K562 (cell line): ENCODE measurements around the gene KLHL33.

Experiments
- BHLHE40 ChIP-seq: IDR thresholded peaks from 2 replicates; pipeline ENCODE4 v1.6.1; 2011; ENCODE audit warnings: low read length, improper control_type of control experiment
- CHD4 ChIP-seq: fragments of 200-600 bp; sonication (generic); IDR thresholded peaks from 3 replicates; pipeline ENCODE4 v1.6.1; 2012; ENCODE audit warnings: low read depth, mild to moderate bottlenecking, mixed read lengths, low read length, inconsistent platforms; ENCODE audit not compliant: insufficient read depth, insufficient replicate concordance, poor library complexity, severe bottlenecking
- EZH2 ChIP-seq: IDR thresholded peaks from 2 replicates; pipeline ENCODE4 v1.6.1; 2012; ENCODE audit warnings: low read depth, mild to moderate bottlenecking, inconsistent platforms, low read length, borderline replicate concordance
- MAFK ChIP-seq: IDR thresholded peaks from 2 replicates; pipeline ENCODE4 v1.6.1; 2011; ENCODE audit warnings: low read length, improper control_type of control experiment
- MCM2 ChIP-seq: fragments of 450-650 bp; IDR thresholded peaks from 2 replicates; pipeline ENCODE4 v1.6.1; 2017; ENCODE audit warnings: low read depth, mild to moderate bottlenecking
- MXI1 ChIP-seq: IDR thresholded peaks from 2 replicates; pipeline ENCODE4 v1.6.1; 2011; ENCODE audit warnings: low read depth, mild to moderate bottlenecking, improper control_type of control experiment, low read length
- RCOR1 ChIP-seq, 2 experiments: IDR thresholded peaks; 2 replicates each; pipeline ENCODE4 v1.6.1; 2012; ENCODE audit warnings: low read depth in 2 of 2, low read length in 2 of 2, borderline replicate concordance in 1 of 2, improper control_type of control experiment in 1 of 2
- RNF2 ChIP-seq: sonication (generic); IDR thresholded peaks from 2 replicates; pipeline ENCODE4 v1.6.1; 2016
- TEAD1 ChIP-seq, 2 experiments: fragments of 450-650 bp in 1 of 2; sonication (generic) in 1 of 2; formaldehyde crosslinking; IDR thresholded peaks; 2 replicates each; pipeline versions ENCODE4 v1.4.0 to v1.8.0; 2020 to 2022; ENCODE audit warnings: mild to moderate bottlenecking in 2 of 2, missing genetic modification reagents in 1 of 2
- ZNF274 ChIP-seq: IDR thresholded peaks from 2 replicates; pipeline ENCODE4 v1.6.1; 2011; ENCODE audit warnings: low read depth, mild to moderate bottlenecking, low read length, moderate library complexity, borderline replicate concordance
- TF ChIP-seq, protein P1 (sequence below), 3 experiments: IDR thresholded peaks in 2 of 3; conservative IDR thresholded peaks in 1 of 3; 2 replicates each; pipeline ENCODE4 v1.5.1; 2011 to 2012; ENCODE audit warnings: low read length in 3 of 3, mild to moderate bottlenecking in 3 of 3, control low read depth in 2 of 3, improper control_type of control experiment in 1 of 3, inconsistent platforms in 1 of 3, low read depth in 1 of 3, mixed read lengths in 1 of 3, moderate library complexity in 1 of 3; ENCODE audit not compliant: insufficient read depth in 2 of 3
- TF ChIP-seq, protein P2 (sequence below): fragments of 250-450 bp; sonication (Bioruptor Pico); IDR thresholded peaks from 2 replicates; pipeline ENCODE4 v1.8.0; 2021; ENCODE audit warnings: mild to moderate bottlenecking, moderate library complexity

DNA sequence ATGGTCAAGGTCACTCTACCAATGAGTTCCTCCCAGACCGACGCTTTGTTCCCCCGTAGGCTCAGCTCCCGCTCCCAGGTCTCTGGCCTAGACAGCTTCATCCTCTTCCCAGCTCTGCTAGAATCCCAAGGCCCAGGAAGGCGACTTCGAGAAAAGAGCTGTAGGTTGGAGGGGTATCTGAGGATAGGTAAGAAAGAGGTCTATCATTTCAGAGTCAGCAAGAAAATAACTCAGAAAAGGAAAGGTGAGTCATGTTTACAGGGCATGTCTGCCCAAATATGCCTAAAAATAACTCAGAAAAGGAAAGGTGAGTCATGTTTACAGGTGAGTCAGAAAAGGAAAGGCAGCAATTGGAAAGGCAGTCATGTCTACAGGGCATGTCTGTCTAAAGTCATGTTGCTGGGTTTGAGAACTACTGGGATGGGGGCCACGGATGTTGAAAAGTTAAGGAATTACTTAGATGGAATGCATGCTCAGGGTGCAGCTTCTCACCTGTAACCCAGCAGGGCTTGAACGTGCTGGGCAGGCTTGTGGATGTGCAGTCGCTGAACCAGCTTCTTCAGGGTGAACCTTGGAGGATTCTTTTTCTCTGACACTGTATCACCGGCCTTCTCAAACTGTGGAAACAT lies 34.9 kb downstream of the KLHL33 start:
- TF ChIP-seq RNF2 = no peak
- no peak for TF ChIP-seq RCOR1 (IDR thresholded peaks at IDR 0.05; ENCODE audit: borderline replicate concordance in 1 of 2, low read depth in 2 of 2, low read length in 2 of 2)
- TF ChIP-seq, protein P1, sequence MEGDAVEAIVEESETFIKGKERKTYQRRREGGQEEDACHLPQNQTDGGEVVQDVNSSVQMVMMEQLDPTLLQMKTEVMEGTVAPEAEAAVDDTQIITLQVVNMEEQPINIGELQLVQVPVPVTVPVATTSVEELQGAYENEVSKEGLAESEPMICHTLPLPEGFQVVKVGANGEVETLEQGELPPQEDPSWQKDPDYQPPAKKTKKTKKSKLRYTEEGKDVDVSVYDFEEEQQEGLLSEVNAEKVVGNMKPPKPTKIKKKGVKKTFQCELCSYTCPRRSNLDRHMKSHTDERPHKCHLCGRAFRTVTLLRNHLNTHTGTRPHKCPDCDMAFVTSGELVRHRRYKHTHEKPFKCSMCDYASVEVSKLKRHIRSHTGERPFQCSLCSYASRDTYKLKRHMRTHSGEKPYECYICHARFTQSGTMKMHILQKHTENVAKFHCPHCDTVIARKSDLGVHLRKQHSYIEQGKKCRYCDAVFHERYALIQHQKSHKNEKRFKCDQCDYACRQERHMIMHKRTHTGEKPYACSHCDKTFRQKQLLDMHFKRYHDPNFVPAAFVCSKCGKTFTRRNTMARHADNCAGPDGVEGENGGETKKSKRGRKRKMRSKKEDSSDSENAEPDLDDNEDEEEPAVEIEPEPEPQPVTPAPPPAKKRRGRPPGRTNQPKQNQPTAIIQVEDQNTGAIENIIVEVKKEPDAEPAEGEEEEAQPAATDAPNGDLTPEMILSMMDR (IDR thresholded peaks at IDR 0.05 in 2 of 3, conservative IDR thresholded peaks at IDR 0.05 in 1 of 3; ENCODE audit: insufficient read depth in 2 of 3, low read depth in 1 of 3, low read length in 3 of 3) = no peak
- TF ChIP-seq, protein P2, sequence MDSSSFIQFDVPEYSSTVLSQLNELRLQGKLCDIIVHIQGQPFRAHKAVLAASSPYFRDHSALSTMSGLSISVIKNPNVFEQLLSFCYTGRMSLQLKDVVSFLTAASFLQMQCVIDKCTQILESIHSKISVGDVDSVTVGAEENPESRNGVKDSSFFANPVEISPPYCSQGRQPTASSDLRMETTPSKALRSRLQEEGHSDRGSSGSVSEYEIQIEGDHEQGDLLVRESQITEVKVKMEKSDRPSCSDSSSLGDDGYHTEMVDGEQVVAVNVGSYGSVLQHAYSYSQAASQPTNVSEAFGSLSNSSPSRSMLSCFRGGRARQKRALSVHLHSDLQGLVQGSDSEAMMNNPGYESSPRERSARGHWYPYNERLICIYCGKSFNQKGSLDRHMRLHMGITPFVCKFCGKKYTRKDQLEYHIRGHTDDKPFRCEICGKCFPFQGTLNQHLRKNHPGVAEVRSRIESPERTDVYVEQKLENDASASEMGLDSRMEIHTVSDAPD (CRISPR knock-in tag) = no peak
- TF ChIP-seq BHLHE40 = no peak
- TF ChIP-seq MXI1 = no peak
- no peak for TF ChIP-seq MAFK
- no peak for TF ChIP-seq CHD4
- no peak for TF ChIP-seq MCM2
- TF ChIP-seq ZNF274 = no peak
- TF ChIP-seq TEAD1 (CRISPR knock-in tag; IDR thresholded peaks at IDR 0.05) = no peak
- TF ChIP-seq EZH2 = no peak
